Vagina (tissue), 2 donors: Measurements from ENCODE around the gene KRT17.

ENCODE experiments used
- POLR2A ChIP-seq, 2 donors: fragments of 450-650 bp; IDR thresholded peaks; one replicate each; pipeline ENCODE4 v1.6.1; 2017; ENCODE audit warnings: antibody characterized with exemption in 2 of 2, mild to moderate bottlenecking in 2 of 2, moderate library complexity in 2 of 2
- POLR2AphosphoS5 ChIP-seq, 2 donors: sonication (generic); formaldehyde crosslinking; IDR thresholded peaks; one replicate each; pipeline ENCODE4 v1.9.0; 2017; ENCODE audit warnings: antibody characterized with exemption in 2 of 2, mild to moderate bottlenecking in 2 of 2, low read depth in 1 of 2; ENCODE audit not compliant: insufficient read depth in 1 of 2
- TF ChIP-seq, protein P1 (sequence below), 3 experiments: fragments of 450-650 bp in 2 of 3; fragments of 200-600 bp in 1 of 3; sonication (generic) in 1 of 3; IDR thresholded peaks; one replicate each; pipeline ENCODE4 v1.5.1; 2017 to 2019; ENCODE audit warnings: antibody characterized with exemption in 3 of 3, mild to moderate bottlenecking in 2 of 3, moderate library complexity in 2 of 3

DNA sequence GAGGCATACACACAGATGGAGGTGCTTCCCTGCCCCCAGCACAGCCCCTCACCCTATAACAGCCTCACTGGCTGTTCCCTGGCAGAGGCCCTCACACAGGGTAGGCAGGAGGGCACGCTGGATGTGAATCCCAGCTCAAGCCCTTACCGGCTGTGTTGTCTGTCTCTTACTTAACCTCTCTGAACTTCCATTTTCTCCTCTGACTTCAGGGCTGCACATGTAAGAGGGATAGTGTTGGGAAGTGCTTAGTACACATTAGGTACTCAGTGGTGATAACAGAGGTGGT lies 39.7 kb upstream of the KRT17 start:
- TF ChIP-seq POLR2A (IDR thresholded peaks at IDR 0.05), result no peak
- TF ChIP-seq, protein P1, sequence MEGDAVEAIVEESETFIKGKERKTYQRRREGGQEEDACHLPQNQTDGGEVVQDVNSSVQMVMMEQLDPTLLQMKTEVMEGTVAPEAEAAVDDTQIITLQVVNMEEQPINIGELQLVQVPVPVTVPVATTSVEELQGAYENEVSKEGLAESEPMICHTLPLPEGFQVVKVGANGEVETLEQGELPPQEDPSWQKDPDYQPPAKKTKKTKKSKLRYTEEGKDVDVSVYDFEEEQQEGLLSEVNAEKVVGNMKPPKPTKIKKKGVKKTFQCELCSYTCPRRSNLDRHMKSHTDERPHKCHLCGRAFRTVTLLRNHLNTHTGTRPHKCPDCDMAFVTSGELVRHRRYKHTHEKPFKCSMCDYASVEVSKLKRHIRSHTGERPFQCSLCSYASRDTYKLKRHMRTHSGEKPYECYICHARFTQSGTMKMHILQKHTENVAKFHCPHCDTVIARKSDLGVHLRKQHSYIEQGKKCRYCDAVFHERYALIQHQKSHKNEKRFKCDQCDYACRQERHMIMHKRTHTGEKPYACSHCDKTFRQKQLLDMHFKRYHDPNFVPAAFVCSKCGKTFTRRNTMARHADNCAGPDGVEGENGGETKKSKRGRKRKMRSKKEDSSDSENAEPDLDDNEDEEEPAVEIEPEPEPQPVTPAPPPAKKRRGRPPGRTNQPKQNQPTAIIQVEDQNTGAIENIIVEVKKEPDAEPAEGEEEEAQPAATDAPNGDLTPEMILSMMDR (IDR thresholded peaks at IDR 0.05), result no peak
- no peak for TF ChIP-seq POLR2AphosphoS5 (IDR thresholded peaks at IDR 0.05; ENCODE audit: insufficient read depth in 1 of 2, low read depth in 1 of 2)
